HG02571 (cell line): Measurements from ENCODE around the gene IRF7.

ENCODE experiments used
- ATAC-seq: cut with Tn5 transposase; IDR thresholded peaks from one replicate; pipeline ENCODE4 v1.9.1; 2021; ENCODE audit warnings: mild to moderate bottlenecking, moderate library complexity; ENCODE audit not compliant: unreplicated experiment

IRF7 gene

GRCh38 chr11:565921-566509 lies 49.7 kb downstream of the IRF7 start:
- ATAC-seq: no peak

- ATAC-seq: no peak
Measured at GRCh38 chr11:563812-564578, 51.8 kb downstream of the IRF7 start.

- no peak for ATAC-seq
Measured at GRCh38 chr11:563066-563811, 52.5 kb downstream of the IRF7 start.
